PFSK-1 (cell line): ENCODE results near the gene ATM.

Experiments used
- POLR2AphosphoS5 ChIP-seq: IDR thresholded peaks from 2 replicates; pipeline ENCODE4 v1.6.1; 2012; ENCODE audit warnings: low read depth, mild to moderate bottlenecking, control low read depth, low read length, moderate library complexity
- REST ChIP-seq, 2 experiments: IDR thresholded peaks; 2 replicates each; pipeline versions ENCODE4 v1.6.1 to v1.8.0; 2011 to 2012; ENCODE audit warnings: low read depth in 2 of 2, low read length in 2 of 2, control low read depth in 1 of 2, inconsistent platforms in 1 of 2, mild to moderate bottlenecking in 1 of 2, moderate library complexity in 1 of 2; ENCODE audit not compliant: insufficient read depth in 1 of 2
- TAF1 ChIP-seq: IDR thresholded peaks from 2 replicates; pipeline ENCODE4 v1.6.1; 2012; ENCODE audit warnings: low read length, control low read depth, borderline replicate concordance; ENCODE audit not compliant: insufficient read depth

GRCh38 chr11:108206171-108206570, 16.7 kb upstream of the ATM start:
- TF ChIP-seq POLR2AphosphoS5 (no peak), TAF1 (no peak), REST (IDR thresholded peaks at IDR 0.05; ENCODE audit: insufficient read depth in 1 of 2, low read depth in 2 of 2, low read length in 2 of 2) (no peak)
